H1 (cell line): ENCODE results near the gene FASLG. TPM values are rescaled to one million over a fixed set of nuclear protein-coding genes. Genes with fewer than 3 reads are reported as not detected.
"Not testable (repeated sequence)": the region's sequence is repeated elsewhere in the genome, so short reads cannot be mapped to it uniquely, and the experiment has no call there.

Experiments
- CTCF ChIA-PET: fragments of 300-600 bp; sonication (Branson Sonifier 250); formaldehyde crosslinking; loops from one replicate; lab custom pipeline; 2021; ENCODE audit not compliant: partially characterized antibody; lab: Charles Lee
- POLR2A ChIA-PET: fragments of 300-600 bp; sonication (Branson Sonifier 250); formaldehyde crosslinking; loops from one replicate; lab custom pipeline; 2021; ENCODE audit warnings: inconsistent platforms; ENCODE audit not compliant: partially characterized antibody; lab: Charles Lee
- DNase-seq, 2 experiments: peaks; one replicate each; pipeline versions ENCODE4 v3.0.0 to v3.0.0-alpha.2; 2010 to 2022; ENCODE audit warnings: low spot score in 2 of 2, low read depth in 1 of 2, mixed read lengths in 1 of 2
- FAIRE-seq: peaks from 2 replicates; lab custom pipeline; 2011; peaks lifted over from hg19 to GRCh38; lab: Jason Lieb, UNC
- H2AFZ ChIP-seq: 2 replicates; pipeline ENCODE4 v1.8.1; 2012; ENCODE audit warnings: low read length, inconsistent platforms
- H2AK5ac ChIP-seq: 2 replicates; pipeline ENCODE4 v1.6.1; 2013; ENCODE audit warnings: low read depth, low read length
- H2BK120ac ChIP-seq: replicated peaks from 2 replicates; pipeline ENCODE3; 2013; ENCODE audit warnings: low read depth, low read length, inconsistent platforms
- H2BK12ac ChIP-seq: 2 replicates; pipeline ENCODE4 v1.6.1; 2013; ENCODE audit warnings: low read depth, low read length
- H2BK15ac ChIP-seq: 2 replicates; pipeline ENCODE4 v1.6.1; 2013; ENCODE audit warnings: low read length
- H2BK20ac ChIP-seq: 2 replicates; pipeline ENCODE4 v1.6.1; 2013; ENCODE audit warnings: low read length
- H2BK5ac ChIP-seq: 2 replicates; pipeline ENCODE4 v1.6.1; 2013; ENCODE audit warnings: low read depth, low read length
- H3K14ac ChIP-seq: 2 replicates; pipeline ENCODE4 v1.6.1; 2013; ENCODE audit warnings: inconsistent platforms; ENCODE audit not compliant: insufficient read length
- H3K18ac ChIP-seq: 2 replicates; pipeline ENCODE4 v1.6.1; 2013; ENCODE audit warnings: low read length; ENCODE audit errors: extremely low read depth
- H3K23ac ChIP-seq: 2 replicates; pipeline ENCODE4 v1.6.1; 2013; ENCODE audit warnings: inconsistent platforms; ENCODE audit not compliant: insufficient read length
- H3K23me2 ChIP-seq: 2 replicates; pipeline ENCODE4 v1.6.1; 2013; ENCODE audit warnings: low read depth, low read length
- H3K27ac ChIP-seq: 2 replicates; pipeline ENCODE4 v1.6.1; 2011; ENCODE audit warnings: low read depth, low read length, inconsistent platforms
- H3K27me3 ChIP-seq, 4 experiments: replicated peaks in 1 of 4; 1 replicate in 1 of 4; 2 replicates in 3 of 4; pipeline versions ENCODE4 v1.6.1 to v1.8.1; 2011 to 2013; ENCODE audit warnings: low read length in 3 of 4, mild to moderate bottlenecking in 3 of 4, inconsistent platforms in 2 of 4, mixed read lengths in 2 of 4, moderate library complexity in 1 of 4; ENCODE audit not compliant: control insufficient read depth in 3 of 4, insufficient read depth in 3 of 4; ENCODE audit errors: extremely low read depth in 1 of 4
- H3K36me3 ChIP-seq, 4 experiments: 2 replicates each; pipeline versions ENCODE4 v1.6.1 to v1.8.1; 2011 to 2013; ENCODE audit warnings: mild to moderate bottlenecking in 4 of 4, low read length in 3 of 4, moderate library complexity in 2 of 4, control low read depth in 1 of 4, inconsistent platforms in 1 of 4; ENCODE audit not compliant: insufficient read depth in 4 of 4, control insufficient read depth in 2 of 4
- H3K4ac ChIP-seq: replicated peaks from 2 replicates; pipeline ENCODE3; 2013; ENCODE audit warnings: low read length, low read depth, mixed read lengths, inconsistent platforms; ENCODE audit not compliant: insufficient read length
- H3K4me1 ChIP-seq, 4 experiments: replicated peaks in 1 of 4; 1 replicate in 1 of 4; 2 replicates in 3 of 4; pipeline versions ENCODE4 v1.6.1 to v1.8.1; 2011 to 2013; ENCODE audit warnings: low read length in 3 of 4, inconsistent platforms in 2 of 4, mixed read lengths in 1 of 4; ENCODE audit not compliant: insufficient read depth in 4 of 4, control insufficient read depth in 3 of 4
- H3K4me2 ChIP-seq, 2 experiments: 2 replicates each; pipeline versions ENCODE4 v1.6.1 to v1.8.1; 2011 to 2013; ENCODE audit warnings: low read depth in 2 of 2, low read length in 2 of 2, control low read depth in 1 of 2, inconsistent platforms in 1 of 2, mild to moderate bottlenecking in 1 of 2; ENCODE audit not compliant: insufficient read depth in 1 of 2
- H3K4me3 ChIP-seq, 4 experiments: fragments of 200-600, 300-600 bp in 1 of 4; sonication (generic), shearing (Covaris generic), sonication (Bioruptor Twin) in 1 of 4; 2 replicates each; pipeline versions ENCODE4 v1.5.1 to v1.8.1; 2011 to 2016; ENCODE audit warnings: low read length in 4 of 4, low read depth in 3 of 4, control low read depth in 2 of 4, inconsistent platforms in 2 of 4, mild to moderate bottlenecking in 2 of 4, mixed read lengths in 1 of 4, moderate library complexity in 1 of 4; ENCODE audit not compliant: insufficient read depth in 2 of 4; ENCODE audit errors: extremely low read depth in 1 of 4
- H3K56ac ChIP-seq: replicated peaks from 2 replicates; pipeline ENCODE3; 2013; ENCODE audit warnings: low read depth, mild to moderate bottlenecking, mixed read lengths, low read length, inconsistent platforms; ENCODE audit not compliant: insufficient read length
- H3K79me1 ChIP-seq: 2 replicates; pipeline ENCODE4 v1.6.1; 2013; ENCODE audit warnings: low read depth, low read length, control low read depth
- H3K79me2 ChIP-seq, 2 experiments: 2 replicates each; pipeline versions ENCODE4 v1.6.1 to v1.8.1; 2012 to 2013; ENCODE audit warnings: low read length in 2 of 2, mild to moderate bottlenecking in 2 of 2, inconsistent platforms in 1 of 2; ENCODE audit not compliant: insufficient read depth in 2 of 2, control insufficient read depth in 1 of 2
- H3K9ac ChIP-seq, 4 experiments: replicated peaks in 1 of 4; 1 replicate in 1 of 4; 2 replicates in 3 of 4; pipeline versions ENCODE4 v1.6.1 to v1.8.1; 2011 to 2013; ENCODE audit warnings: low read depth in 3 of 4, low read length in 3 of 4, control low read depth in 2 of 4, mild to moderate bottlenecking in 2 of 4, moderate library complexity in 2 of 4, inconsistent platforms in 1 of 4; ENCODE audit errors: extremely low read depth in 1 of 4
- H3K9me3 ChIP-seq, 2 experiments: 2 replicates each; pipeline versions ENCODE4 v1.6.1 to v1.8.1; 2012 to 2013; ENCODE audit warnings: mild to moderate bottlenecking in 2 of 2, moderate library complexity in 2 of 2, control low read depth in 1 of 2, inconsistent platforms in 1 of 2, low read depth in 1 of 2, low read length in 1 of 2, mixed read lengths in 1 of 2; ENCODE audit not compliant: insufficient read depth in 2 of 2
- H4K20me1 ChIP-seq, 2 experiments: replicated peaks in 1 of 2; 2 replicates each; pipeline versions ENCODE3 to v1.8.1; 2011 to 2013; ENCODE audit warnings: inconsistent platforms in 2 of 2, low read length in 2 of 2, mild to moderate bottlenecking in 1 of 2; ENCODE audit not compliant: insufficient read depth in 2 of 2, control insufficient read depth in 1 of 2
- H4K5ac ChIP-seq: 2 replicates; pipeline ENCODE4 v1.6.1; 2013; ENCODE audit warnings: low read length, low read depth, mixed read lengths, inconsistent platforms; ENCODE audit not compliant: insufficient read length
- H4K8ac ChIP-seq: 2 replicates; pipeline ENCODE4 v1.8.0; 2013; ENCODE audit warnings: mild to moderate bottlenecking, moderate library complexity, low read length, inconsistent platforms; ENCODE audit not compliant: insufficient read depth; ENCODE audit errors: extremely low read depth
- H4K91ac ChIP-seq: replicated peaks from 2 replicates; pipeline ENCODE3; 2013; ENCODE audit warnings: low read length, mixed read lengths, inconsistent platforms; ENCODE audit not compliant: insufficient read length
- WGBS, 2 experiments: shearing (Covaris generic) in 1 of 2; methylation state at CpG; one replicate each; pipeline versions ENCODE4 v1.1.6 to v1.1.7; 2013 to 2015; ENCODE audit warnings: low lambda C conversion rate in 2 of 2, mixed read lengths in 2 of 2, inconsistent platforms in 1 of 2, low coverage in 1 of 2, missing lambda C conversion rate in 1 of 2; ENCODE audit not compliant: insufficient replicate concordance in 2 of 2, insufficient coverage in 1 of 2, insufficient read length in 1 of 2; ENCODE audit errors: extremely low coverage in 1 of 2, missing lambda C conversion rate in 1 of 2; 5-methylcytosine and 5-hydroxymethylcytosine counted together
- polyA plus RNA-seq, 7 experiments: library from polyadenylated mRNA; depleted of rRNA in 3 of 7; stranded (reverse) in 5 of 7; unstranded in 2 of 7; fragments of >200 nt in 5 of 7; fragments of 200-250 nt in 2 of 7; gene quantifications; 1 replicate in 5 of 7; 2 replicates in 1 of 7; 4 replicates in 1 of 7; pipeline versions ENCODE4 v1.2.1 to v1.2.3, GENCODE V29; 2011 to 2013; ENCODE audit warnings: missing spikeins in 2 of 7, mixed read lengths in 2 of 7
- total RNA-seq: library from RNA; stranded (reverse); fragmentation: NEBNext Ultra II Directional; extraction: Animal tissue kit (Norgen Biotek cat#: 25700); gene quantifications from 2 replicates; pipeline ENCODE4 v1.2.1, GENCODE V29; 2021

The FASLG gene
- total and polyA plus RNA-seq, 2 of the 8 experiments (the other 6 are each of a cell fraction or from before 2014, with no cell fraction given), result not detected

DNA sequence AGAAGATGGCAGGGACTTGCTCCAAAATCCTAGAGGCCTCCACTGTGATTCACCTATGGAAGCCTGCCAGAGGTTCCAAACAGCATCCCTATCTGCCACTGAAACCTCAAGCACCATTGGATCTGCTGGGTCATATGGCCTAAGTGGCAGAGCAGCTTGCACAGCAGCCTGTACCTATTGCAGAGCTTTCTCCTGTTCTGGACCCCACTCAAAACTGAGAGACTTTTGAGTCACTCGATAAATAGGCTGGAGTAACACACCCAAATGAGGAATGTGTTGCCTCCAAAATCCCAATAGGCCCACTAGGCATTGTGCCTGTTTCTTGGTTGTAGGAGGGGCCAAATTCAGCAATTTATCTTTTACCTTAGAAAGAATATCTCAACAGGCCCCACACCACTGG is 32.0 kb downstream of the FASLG start:
- CTCF ChIA-PET, result interaction anchor here (1.6 kb wide), 1 partner anchor 27 kb away, joined by 3 read pairs; no protein-coding TSS in a partner anchor
- H3K9ac ChIP-seq, H3K14ac ChIP-seq, H3K23ac ChIP-seq, H2AFZ ChIP-seq, H4K8ac ChIP-seq, H2BK5ac ChIP-seq, H3K56ac ChIP-seq, H3K23me2 ChIP-seq, H3K9me3 ChIP-seq, H3K4me1 ChIP-seq, H2BK12ac ChIP-seq, H2BK15ac ChIP-seq, H3K79me1 ChIP-seq, H4K5ac ChIP-seq, H2BK120ac ChIP-seq, POLR2A ChIA-PET, H3K27ac ChIP-seq, H3K4me3 ChIP-seq, FAIRE-seq, H2AK5ac ChIP-seq, H3K18ac ChIP-seq, H2BK20ac ChIP-seq, H3K27me3 ChIP-seq, H3K4me2 ChIP-seq, H4K91ac ChIP-seq, H3K36me3 ChIP-seq, H3K4ac ChIP-seq, H3K79me2 ChIP-seq, DNase-seq, H4K20me1 ChIP-seq: not testable (repeated sequence)
- WGBS, 2 experiments, result 89% methylated on average over 1 of the region's 1 CpG; no CpG with 5 or more reads in 1 of the 2 experiments
